ENCODE results near the gene CACNA2D2. TPM values are rescaled to one million over a fixed set of nuclear protein-coding genes. Genes with fewer than 3 reads are reported as not detected.
A peak's percentile ranks its signal among the peaks of the same experiment; 100 is the strongest.

The CACNA2D2 gene
- total RNA-seq, 1 experiment from 2014 or later, result 27.7 TPM

- H2BK20ac ChIP-seq (ENCODE audit: low read depth, low read length, poor library complexity, severe bottlenecking), result no peak overlapping the region
- H3K9me3 ChIP-seq (ENCODE audit: control insufficient read depth, low read depth, low read length), result no peaks in the 10 kb centered on the region
- H3K18ac ChIP-seq (ENCODE audit: insufficient read length, low read depth, low read length), result no peak overlapping the region
- H3K56ac ChIP-seq (ENCODE audit: insufficient read length, low read depth, low read length), result no peak overlapping the region
- no peaks in the 10 kb centered on the region for H4K20me1 ChIP-seq (ENCODE audit: control insufficient read depth, insufficient read depth, insufficient read length)
- peaks cover 21 to 30% of the 10 kb centered on the region in 2 experiments for H3K4me1 Mint-ChIP-seq
- no peak overlapping the region for H3K4me2 ChIP-seq (ENCODE audit: insufficient read depth, insufficient read length, low read length)
- 0 out of 5 replicates have a peak overlapping the region, but pooled peaks of 1 of the 2 experiments have one; percentile 35 for H3K4me3 Mint-ChIP-seq
- H2AFZ ChIP-seq (ENCODE audit: low read length), result no peak overlapping the region
- no peak overlapping the region for H4K8ac ChIP-seq (replicated peaks; ENCODE audit: insufficient read length, low read depth, low read length)
- no peak overlapping the region for H3K23ac ChIP-seq (ENCODE audit: insufficient read length, low read depth, low read length)
- H3K14ac ChIP-seq (ENCODE audit: insufficient read depth, low read length), result no peak overlapping the region
- no peak overlapping the region for H2BK15ac ChIP-seq (ENCODE audit: low read depth, low read length)
- no peak overlapping the region for H2BK120ac ChIP-seq (ENCODE audit: low read depth, low read length, poor library complexity, severe bottlenecking)
- H3K9me3 Mint-ChIP-seq, result no peaks in the 10 kb centered on the region; a peak in 1 of 5 replicates
- no peak for TF ChIP-seq CTCF (conservative IDR thresholded peaks at IDR 0.05)
- H3K9ac ChIP-seq (ENCODE audit: extremely low read depth, insufficient read length, low read length), result no peak overlapping the region
- no peaks in the 10 kb centered on the region; the same call in 1 of the 2 replicates for H3K4me1 ChIP-seq (ENCODE audit: insufficient read depth, low read length)
- H3K27ac Mint-ChIP-seq, result no peak overlapping the region
- H3K36me3 Mint-ChIP-seq (ENCODE audit: insufficient read depth in 1 of 3, low read depth in 3 of 3), result no peaks in the 10 kb centered on the region; a peak in 3 of 7 replicates
- no peak overlapping the region for H2BK5ac ChIP-seq (ENCODE audit: insufficient read length, low read length)
- no peak overlapping the region for H4K5ac ChIP-seq (ENCODE audit: insufficient read length, low read depth, low read length)
- peaks cover 76% of the 10 kb centered on the region for H3K27me3 Mint-ChIP-seq (ENCODE audit: low read depth)
- H4K91ac ChIP-seq (ENCODE audit: insufficient read length, low read depth, low read length), result no peak overlapping the region
- no peak overlapping the region for H3K27ac ChIP-seq (ENCODE audit: insufficient read length, low read depth, low read length)
- no CpG with 5 or more reads among the region's 9 CpGs for WGBS (ENCODE audit: extremely low coverage, insufficient read length, low lambda C conversion rate)
- no peak overlapping the region for H2BK12ac ChIP-seq (ENCODE audit: insufficient read length, low read depth, low read length)
- H3K4ac ChIP-seq (ENCODE audit: low read depth, low read length), result no peak overlapping the region
- peaks cover 19% of the 10 kb centered on the region; the same call in 1 of the 2 replicates for H3K27me3 ChIP-seq (ENCODE audit: insufficient read depth, low read length)
- peaks cover 27% of the 10 kb centered on the region for H3K23me2 ChIP-seq (ENCODE audit: insufficient read length, low read depth, low read length, poor library complexity, severe bottlenecking)
- H3K79me2 ChIP-seq (ENCODE audit: insufficient read depth, low read length), result no peaks in the 10 kb centered on the region
- no peak overlapping the region for H3T11ph ChIP-seq (ENCODE audit: low read length)
- DNase-seq, result no peak
- H2AK5ac ChIP-seq (ENCODE audit: insufficient read length, low read length), result no peak overlapping the region
- no peaks in the 10 kb centered on the region for H3K79me1 ChIP-seq (ENCODE audit: insufficient read depth, low read depth, low read length, poor library complexity, severe bottlenecking)
Observed at GRCh38 chr3:50341537-50341936, 161.9 kb downstream of the CACNA2D2 start.
